NCI-H2196 (cell line): ENCODE measurements around the gene CYP20A1.
"Not testable (repeated sequence)": the region's sequence is repeated elsewhere in the genome, so short reads cannot be mapped to it uniquely, and the experiment has no call there.

Source experiments
- DNase-seq: peaks from one replicate; lab custom pipeline; 2025; ENCODE audit not compliant: unreplicated experiment; lab: John Stamatoyannopoulos, UW

The CYP20A1 gene

GRCh38 chr2:203238704-203239526 lies at the start of gene CYP20A1:
Gene CYP20A1, plus strand, starts transcription at chr2:203239018. Its CDS starts 45 bp downstream, at chr2:203239063.
- peak; percentile 96 for DNase-seq

- DNase-seq: not testable (repeated sequence)
These were observed 48.3 kb upstream of the CYP20A1 start for GRCh38 chr2:203190547-203190946.

- not testable (repeated sequence) for DNase-seq
These were observed 47.8 kb upstream of the CYP20A1 start for GRCh38 chr2:203191026-203191425.

GRCh38 chr2:203191961-203192360 lies 46.9 kb upstream of the CYP20A1 start:
- no peak for DNase-seq

GRCh38 chr2:203195331-203196036 lies 43.3 kb upstream of the CYP20A1 start:
- DNase-seq: no peak

- no peak for DNase-seq
These were observed 38.0 kb upstream of the CYP20A1 start for GRCh38 chr2:203200866-203201265.

- no peak for DNase-seq
These were observed 37.4 kb upstream of the CYP20A1 start for GRCh38 chr2:203201426-203201825.

- DNase-seq: no peak
These were observed 29.3 kb upstream of the CYP20A1 start for GRCh38 chr2:203209538-203209937.

- DNase-seq: peak; percentile 13
These were observed 13.3 kb upstream of the CYP20A1 start for GRCh38 chr2:203225423-203226039.

GRCh38 chr2:203229674-203230073 lies 9.1 kb upstream of the CYP20A1 start:
- DNase-seq: not testable (repeated sequence)

GRCh38 chr2:203237346-203238238 lies 1.2 kb upstream of the CYP20A1 start:
- DNase-seq: no peak

- no peak for DNase-seq
These were observed 520 bp upstream of the CYP20A1 start for GRCh38 chr2:203238292-203238703.

GRCh38 chr2:203240491-203240890 lies 1.7 kb downstream of the CYP20A1 start:
- DNase-seq: no peak

- DNase-seq: no peak
These were observed 3.7 kb downstream of the CYP20A1 start for GRCh38 chr2:203242518-203242917.

GRCh38 chr2:203246646-203247045 lies 7.8 kb downstream of the CYP20A1 start:
- DNase-seq: no peak

- DNase-seq: no peak
These were observed 14.0 kb downstream of the CYP20A1 start for GRCh38 chr2:203252818-203253217.

GRCh38 chr2:203253422-203254095 lies 14.7 kb downstream of the CYP20A1 start:
- DNase-seq: not testable (repeated sequence)

- DNase-seq: no peak
These were observed 22.7 kb downstream of the CYP20A1 start for GRCh38 chr2:203261326-203262159.

- no peak for DNase-seq
These were observed 40.5 kb downstream of the CYP20A1 start for GRCh38 chr2:203279288-203279687.
